ENCODE results near the gene CCT2.

DNA sequence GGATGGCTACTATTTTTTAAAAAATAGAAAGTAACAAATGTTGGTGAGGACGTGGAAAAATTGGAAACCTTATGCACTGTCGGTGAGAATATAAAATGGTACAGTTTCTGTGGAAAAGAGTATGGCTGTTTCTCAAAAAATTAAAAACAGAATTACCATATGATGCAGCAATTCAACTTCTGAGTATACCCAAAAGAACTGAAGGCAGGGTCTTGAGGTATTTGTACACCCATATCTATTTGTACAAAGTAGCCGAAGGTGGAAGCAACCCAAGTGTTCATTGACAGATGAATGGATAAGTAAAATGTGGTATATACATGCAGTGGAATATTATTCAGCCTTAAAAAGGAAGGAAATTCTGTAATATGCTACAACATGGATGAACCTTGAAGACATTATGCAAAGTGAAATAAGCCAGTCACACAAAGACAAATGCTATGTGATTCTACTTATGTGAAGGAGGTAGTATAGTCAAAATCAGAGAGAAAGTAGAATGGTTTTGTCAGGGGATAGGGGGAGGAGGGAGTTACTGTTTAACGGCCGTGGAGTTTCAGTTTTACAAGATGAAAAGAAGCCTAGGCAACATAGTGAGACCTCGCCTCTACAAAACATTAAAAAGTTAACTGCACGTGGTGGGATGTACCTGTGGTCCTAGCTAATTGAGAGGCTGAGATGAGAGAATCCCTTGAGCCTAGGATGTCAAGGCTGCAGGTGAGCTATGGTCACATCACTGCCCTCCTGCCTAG, 38.4 kb upstream of the CCT2 start:
- TF ChIP-seq CTCF (conservative IDR thresholded peaks at IDR 0.05; ENCODE audit: low read depth, low read length) (no peak), USF2 (IDR thresholded peaks at IDR 0.05; ENCODE audit: low read depth, low read length) (no peak), POLR2A (IDR thresholded peaks at IDR 0.05; ENCODE audit: low read depth, low read length) (no peak), RCOR1 (IDR thresholded peaks at IDR 0.05; ENCODE audit: insufficient replicate concordance, low read length) (no peak), MAFK (IDR thresholded peaks at IDR 0.05; ENCODE audit: low read depth, low read length) (no peak), RAD21 (IDR thresholded peaks at IDR 0.05; ENCODE audit: low read length) (no peak), CEBPB (IDR thresholded peaks at IDR 0.05; ENCODE audit: low read depth, low read length) (no peak), FOS (IDR thresholded peaks at IDR 0.05; ENCODE audit: low read depth, low read length) (no peak), MXI1 (IDR thresholded peaks at IDR 0.05; ENCODE audit: borderline replicate concordance, low read depth, low read length) (no peak), NFE2L2 (IDR thresholded peaks at IDR 0.05; ENCODE audit: low read depth, low read length) (no peak), CHD1 (IDR thresholded peaks at IDR 0.05; ENCODE audit: low read depth, low read length) (no peak), RFX5 (IDR thresholded peaks at IDR 0.05; ENCODE audit: low read depth, low read length) (no peak)
- TF ChIP-seq, protein P1, sequence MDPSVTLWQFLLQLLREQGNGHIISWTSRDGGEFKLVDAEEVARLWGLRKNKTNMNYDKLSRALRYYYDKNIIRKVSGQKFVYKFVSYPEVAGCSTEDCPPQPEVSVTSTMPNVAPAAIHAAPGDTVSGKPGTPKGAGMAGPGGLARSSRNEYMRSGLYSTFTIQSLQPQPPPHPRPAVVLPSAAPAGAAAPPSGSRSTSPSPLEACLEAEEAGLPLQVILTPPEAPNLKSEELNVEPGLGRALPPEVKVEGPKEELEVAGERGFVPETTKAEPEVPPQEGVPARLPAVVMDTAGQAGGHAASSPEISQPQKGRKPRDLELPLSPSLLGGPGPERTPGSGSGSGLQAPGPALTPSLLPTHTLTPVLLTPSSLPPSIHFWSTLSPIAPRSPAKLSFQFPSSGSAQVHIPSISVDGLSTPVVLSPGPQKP (IDR thresholded peaks at IDR 0.05; ENCODE audit: borderline replicate concordance, low read depth, low read length): no peak
